OCI-LY7 (cell line): ENCODE results near the gene SLC24A4.

ENCODE experiments used
- CTCF ChIP-seq: fragments of 200-600 bp; sonication (generic); conservative IDR thresholded peaks from 2 replicates; pipeline ENCODE4 v1.5.1; 2014; ENCODE audit warnings: mild to moderate bottlenecking, antibody characterized with exemption, low read length, moderate library complexity, mixed read lengths
- EZH2phosphoT487 ChIP-seq: fragments of 200-600 bp; sonication (generic); IDR thresholded peaks from 2 replicates; pipeline ENCODE4 v1.6.1; 2018; ENCODE audit warnings: low read depth, borderline replicate concordance, mild to moderate bottlenecking, mixed run types, antibody characterized with exemption, low read length, moderate library complexity, mixed read lengths

GRCh38 chr14:92470811-92471210 is 147.8 kb downstream of the SLC24A4 start:
- TF ChIP-seq CTCF (no peak), EZH2phosphoT487 (no peak)
